Hypothalamus (tissue), 51 donors: ENCODE measurements around the gene APOD.
"Not testable (repeated sequence)": the region's sequence is repeated elsewhere in the genome, so short reads cannot be mapped to it uniquely, and the experiment has no call there.

Experiments used
- DNase-seq, 51 donors: peaks; one replicate each; lab custom pipeline; 2025; lab: John Stamatoyannopoulos, UW

The APOD gene

GRCh38 chr3:195619591-195620369, 36.0 kb upstream of the APOD start:
- not testable (repeated sequence) for DNase-seq

- not testable (repeated sequence) for DNase-seq
These were observed 34.3 kb upstream of the APOD start for GRCh38 chr3:195617784-195618659.

DNA sequence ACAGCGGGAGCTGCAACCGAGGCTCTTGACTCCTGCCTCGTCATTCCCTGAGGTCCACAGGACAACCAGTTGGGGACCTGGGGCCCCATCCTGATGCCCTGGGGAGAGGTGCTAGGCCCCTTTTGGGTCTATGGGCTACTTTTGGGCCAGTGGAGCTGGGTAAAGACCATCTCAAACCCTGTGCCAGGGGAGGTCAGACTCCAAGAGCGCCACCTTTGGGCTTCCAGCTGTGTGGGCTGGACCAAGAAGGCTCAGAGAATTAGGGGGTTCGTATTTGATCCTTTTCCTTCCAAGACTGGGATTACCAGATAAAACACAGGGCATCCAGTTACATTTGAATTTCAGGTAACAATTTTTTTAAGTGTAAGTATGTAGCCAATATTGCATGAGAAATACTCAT, 33.4 kb upstream of the APOD start:
- DNase-seq, result not testable (repeated sequence)

DNA sequence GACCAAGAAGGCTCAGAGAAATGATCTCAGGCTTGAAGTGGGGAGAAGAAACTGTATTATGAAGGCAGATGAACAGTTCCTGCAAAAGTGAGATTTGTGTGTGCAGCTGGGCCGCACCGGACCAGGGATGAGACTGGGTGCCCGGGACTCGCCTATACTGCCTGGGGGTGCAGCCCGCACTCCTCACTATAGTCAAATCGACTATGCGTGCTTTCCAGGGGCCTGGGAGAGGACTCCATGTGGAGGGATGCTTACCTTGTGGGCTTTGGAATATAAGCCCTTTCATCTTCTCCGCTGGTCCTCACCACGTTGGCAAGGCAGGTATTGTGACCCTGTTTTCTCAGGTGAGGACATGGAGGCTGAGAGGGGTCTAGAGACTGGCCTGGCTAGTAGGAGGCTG, 32.9 kb upstream of the APOD start:
- no peak for DNase-seq

- not testable (repeated sequence) for DNase-seq
These were observed 32.3 kb upstream of the APOD start for GRCh38 chr3:195615952-195616537.

DNA sequence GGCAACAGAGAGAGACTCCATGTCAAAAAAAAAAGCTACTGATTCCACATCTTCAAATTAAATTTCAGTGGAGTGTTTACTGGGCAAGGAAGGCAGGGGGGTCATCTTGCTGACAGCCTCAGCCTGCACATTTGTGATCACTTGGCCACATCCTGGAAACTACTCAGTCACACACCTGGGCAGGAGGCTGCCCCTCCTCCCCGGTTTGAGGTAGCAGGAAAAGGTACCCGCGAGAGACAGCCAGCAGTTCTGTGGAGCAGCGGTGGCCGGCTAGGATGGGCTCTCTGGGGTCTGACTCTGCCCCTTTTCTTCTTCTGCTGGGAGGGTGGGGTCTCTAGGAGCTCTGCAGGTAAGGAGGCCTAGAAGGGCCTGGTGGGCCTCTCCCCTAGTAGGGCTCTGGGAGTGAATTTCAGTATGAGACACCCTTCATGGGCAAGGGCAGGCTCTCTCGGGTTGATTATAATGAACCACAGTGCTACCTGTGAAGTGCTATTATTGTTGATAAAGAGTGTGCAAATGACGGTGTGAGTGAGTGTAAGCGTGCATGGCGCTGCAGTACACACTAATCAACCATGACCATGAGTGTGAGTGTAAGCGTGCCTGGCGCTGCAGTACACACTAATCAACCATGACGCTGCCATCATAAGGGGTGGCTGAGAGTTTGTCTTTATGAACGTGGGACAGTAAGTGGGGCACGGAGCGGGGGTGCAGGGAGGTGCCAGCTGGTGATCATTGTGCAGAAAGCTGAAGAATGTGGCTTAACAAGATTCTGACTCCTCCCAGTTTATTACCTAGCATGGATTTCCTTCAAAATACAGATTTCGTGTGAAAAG, 31.1 kb upstream of the APOD start:
- DNase-seq, result not testable (repeated sequence)

DNA sequence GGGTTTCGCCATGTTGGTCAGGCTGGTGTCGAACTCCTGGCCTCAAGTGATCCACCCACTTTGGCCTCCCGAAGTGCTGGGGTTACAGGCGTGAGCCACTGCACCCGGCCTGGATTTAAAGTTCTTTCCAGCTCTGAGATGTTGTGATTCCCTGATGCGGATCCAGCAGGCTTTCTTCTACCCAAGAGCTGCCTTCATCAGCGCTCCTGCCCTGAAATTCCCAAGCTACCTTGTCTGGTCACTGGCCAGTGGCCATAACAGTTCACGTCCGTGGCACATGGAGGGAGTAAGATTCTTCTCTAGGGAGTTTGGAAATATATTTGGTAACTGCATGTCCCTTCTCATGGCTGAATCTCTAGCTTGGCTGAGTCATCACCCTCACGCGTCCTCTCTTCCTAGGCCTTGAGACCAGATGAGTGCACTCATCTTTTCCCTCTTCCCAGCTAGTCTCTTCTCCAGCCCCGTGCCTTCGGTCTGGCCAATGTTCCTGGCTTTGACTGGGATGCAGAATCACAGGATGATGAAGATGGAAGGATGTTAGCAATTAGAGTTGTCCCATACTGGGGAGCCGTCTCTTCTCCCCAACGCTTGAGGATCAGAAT, 29.8 kb upstream of the APOD start:
- no peak for DNase-seq

DNA sequence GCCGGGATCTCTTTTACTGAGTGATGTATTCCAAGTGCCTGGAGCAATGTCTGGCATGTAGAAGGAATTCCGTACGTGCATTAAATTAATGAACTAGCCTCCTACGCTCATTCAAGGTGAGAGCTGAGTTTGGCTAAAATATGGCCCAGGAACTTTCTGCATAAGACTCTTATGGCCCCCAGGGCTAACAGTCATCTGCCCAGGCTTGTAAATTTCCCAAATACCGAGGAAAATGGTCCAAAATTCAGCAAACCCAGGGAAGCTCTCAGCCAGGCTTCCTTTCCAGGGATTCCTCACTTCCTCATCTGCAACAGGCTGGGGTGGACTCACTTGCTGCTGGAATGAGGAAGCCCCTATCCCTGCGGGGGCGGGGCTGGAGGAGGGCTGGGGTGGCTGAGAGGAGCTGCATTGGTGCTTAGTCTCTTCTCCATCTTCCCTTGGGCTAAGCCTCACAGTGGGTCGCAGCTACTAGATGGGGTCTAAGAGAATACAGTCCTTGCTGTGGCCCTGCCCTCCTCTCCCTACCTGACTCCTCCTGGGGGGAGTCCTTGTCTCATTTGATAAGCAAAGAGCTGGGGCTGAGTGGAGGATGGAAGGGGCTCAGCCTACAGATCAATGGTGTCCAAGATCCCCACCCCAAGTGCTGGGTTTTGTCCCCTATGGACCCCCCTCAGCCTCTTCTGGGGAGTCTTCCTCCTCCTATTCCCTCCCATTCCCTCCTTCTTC, 28.5 kb upstream of the APOD start:
- DNase-seq, result no peak

DNA sequence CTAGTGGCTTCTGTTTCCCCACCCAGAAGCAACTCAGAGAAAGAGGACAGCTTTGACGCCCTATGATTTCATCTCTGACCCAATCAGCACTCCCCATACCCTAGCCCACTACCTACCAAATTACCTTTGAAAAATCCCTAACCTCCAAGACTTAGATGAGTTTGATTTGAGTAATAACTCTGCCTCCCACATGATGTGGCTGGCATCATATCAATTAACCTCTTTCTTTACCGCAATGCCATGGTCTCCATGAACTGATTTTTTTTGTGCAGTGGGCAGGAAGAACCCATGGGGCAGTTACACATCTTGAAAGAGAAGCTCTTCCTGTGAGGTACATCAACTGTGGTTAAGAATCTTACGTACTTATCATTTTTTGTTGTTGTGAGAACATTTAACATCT, 25.5 kb upstream of the APOD start:
- DNase-seq, result no peak

- not testable (repeated sequence) for DNase-seq
These were observed 18.0 kb upstream of the APOD start for GRCh38 chr3:195601785-195602184.

DNA sequence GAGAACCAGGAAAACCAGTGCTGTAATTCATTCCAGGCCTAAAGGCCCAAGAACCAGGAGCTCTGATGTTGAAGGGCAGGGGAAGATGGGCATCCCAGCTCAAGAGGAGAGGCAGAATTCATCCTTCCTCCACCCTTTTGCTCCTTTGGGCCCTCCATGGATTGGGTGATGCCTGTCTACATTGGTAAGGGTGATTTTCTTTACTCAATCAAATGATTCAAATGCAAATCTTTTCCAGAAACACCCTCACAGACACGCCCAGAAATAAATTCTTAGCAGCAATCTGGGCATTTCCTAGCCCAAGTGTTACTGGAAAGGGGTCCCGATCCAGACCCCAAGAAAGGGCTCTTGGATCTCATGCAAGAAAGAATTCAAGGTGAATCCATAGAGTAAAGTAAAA, 17.6 kb upstream of the APOD start:
- no peak for DNase-seq

GRCh38 chr3:195599926-195600325, 16.2 kb upstream of the APOD start:
- DNase-seq, result not testable (repeated sequence)

- not testable (repeated sequence) for DNase-seq
These were observed 15.8 kb upstream of the APOD start for GRCh38 chr3:195599516-195599915.

DNA sequence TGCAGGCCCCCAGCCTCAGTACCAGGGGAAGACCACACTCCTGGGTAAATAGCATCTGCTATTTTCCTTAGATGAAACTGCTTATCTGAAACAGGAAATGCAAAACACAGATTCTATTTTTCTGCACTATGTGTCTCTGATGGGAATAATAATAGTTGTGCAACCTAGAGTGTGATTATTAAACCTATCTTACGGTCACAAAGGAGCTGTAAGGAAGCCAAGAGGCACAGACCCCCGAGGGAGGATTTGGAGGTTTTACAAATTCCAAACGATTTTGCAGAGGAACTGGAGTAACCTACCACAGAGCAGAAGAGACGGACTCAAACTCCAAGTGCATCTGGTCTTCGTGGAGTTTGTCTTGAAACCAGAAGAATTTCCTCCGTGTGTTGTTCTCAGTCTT, 14.1 kb upstream of the APOD start:
- DNase-seq, result no peak

- no peak for DNase-seq
These were observed 13.5 kb upstream of the APOD start for GRCh38 chr3:195597229-195597628.

DNA sequence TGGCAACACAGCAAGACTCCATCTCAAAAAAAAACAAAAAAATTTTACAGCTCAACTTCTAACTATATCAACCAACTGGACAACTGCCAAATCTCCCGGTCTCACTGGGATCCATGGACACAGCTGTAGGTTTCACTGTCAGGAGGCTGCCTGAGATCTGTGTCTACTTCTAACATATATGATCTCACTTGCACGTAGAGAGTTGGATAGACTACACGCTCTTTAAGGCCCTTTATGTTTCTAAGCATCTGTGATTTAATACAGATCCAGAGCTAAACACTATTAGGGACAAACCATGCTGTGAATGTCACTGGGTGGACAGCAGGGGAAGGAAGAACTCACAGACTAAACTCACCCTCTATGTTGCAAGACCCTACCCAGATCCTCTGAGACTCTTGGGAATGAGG, 13.0 kb upstream of the APOD start:
- DNase-seq, result no peak

DNA sequence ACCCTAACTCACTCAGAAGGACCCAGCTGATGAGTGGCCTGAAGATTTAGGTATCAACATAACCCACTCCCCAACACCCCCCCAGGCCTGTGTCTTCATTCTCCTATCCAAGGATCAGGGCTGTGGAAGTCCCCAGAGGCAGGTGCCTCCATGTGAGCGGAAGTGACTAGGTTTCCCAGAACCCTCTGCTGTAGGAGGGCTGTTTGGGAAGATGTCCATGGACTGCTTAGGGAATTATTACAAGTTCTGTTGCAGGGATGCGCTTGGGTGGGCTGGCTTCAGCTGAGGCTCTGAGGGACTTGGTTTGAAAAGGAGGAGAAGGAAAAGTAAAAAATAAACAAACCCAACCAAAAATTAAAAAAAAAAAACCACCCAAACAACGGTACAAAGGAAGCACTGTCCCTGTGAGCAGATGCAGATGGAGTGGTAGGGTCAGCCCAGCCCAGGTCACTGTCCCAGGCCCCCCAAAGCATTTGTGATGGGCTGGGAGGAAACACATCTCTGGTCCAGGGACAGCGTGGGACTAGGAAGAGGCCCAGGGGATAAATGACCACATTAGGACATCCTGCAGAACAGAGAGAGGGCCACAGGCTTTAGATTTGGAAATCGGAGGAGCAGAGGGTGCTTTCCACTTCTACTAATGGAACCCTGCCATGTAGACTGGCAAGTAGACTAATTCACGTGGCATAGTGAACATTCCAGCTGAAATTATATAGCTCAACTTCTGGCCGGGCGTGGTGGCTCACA, 12.2 kb upstream of the APOD start:
- no peak for DNase-seq

- no peak for DNase-seq
These were observed 8.1 kb upstream of the APOD start for GRCh38 chr3:195591852-195592251.

DNA sequence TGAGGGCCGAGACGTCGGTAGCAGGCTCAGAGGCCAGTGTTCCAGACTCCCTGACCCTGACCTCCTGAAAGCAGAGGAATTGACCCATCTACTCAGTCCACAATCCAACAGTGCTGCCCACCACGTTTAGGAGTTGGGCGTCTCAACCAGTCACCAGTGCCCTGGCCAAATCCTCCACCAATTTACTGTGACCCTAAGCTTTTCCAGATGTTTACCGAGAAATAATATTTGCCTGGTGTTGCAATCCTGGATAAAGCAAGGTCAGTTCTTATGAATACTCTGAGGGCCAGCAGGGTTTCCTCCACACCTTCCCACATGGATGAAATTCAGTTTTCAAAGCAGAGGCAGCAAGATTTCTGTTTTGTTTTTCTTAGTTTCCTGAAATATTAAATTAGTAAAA, 7.5 kb upstream of the APOD start:
- DNase-seq, result no peak
